ENCODE results near the gene CILP. TPM values are rescaled to one million over a fixed set of nuclear protein-coding genes. Genes with fewer than 3 reads are reported as not detected.
A peak's percentile ranks its signal among the peaks of the same experiment; 100 is the strongest.

Gene CILP
- total and polyA plus RNA-seq, 2 of the 13 experiments (the other 11 are each of a cell fraction or from before 2014, with no cell fraction given) = 0.03 TPM; not detected in 1

DNA sequence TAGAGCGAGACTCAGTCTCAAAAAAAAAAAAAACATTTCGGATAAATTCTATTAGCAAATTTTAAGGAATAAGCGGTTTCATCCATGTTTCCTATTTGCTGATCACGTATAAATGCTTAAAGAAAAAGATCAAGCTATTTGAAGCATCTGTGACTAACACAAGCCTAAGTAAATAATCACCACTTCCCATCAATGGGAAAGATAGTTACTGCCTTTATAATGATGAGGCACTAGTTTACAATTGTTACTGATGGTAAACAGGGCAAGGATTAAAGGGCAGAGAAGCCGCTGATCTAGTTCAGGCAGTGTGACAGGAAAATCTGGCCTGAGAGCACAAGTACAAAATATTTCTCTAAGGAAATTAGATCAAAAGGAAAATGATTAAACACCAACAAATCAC, 39.8 kb downstream of the CILP start (continued):
- TF ChIP-seq, protein P1, sequence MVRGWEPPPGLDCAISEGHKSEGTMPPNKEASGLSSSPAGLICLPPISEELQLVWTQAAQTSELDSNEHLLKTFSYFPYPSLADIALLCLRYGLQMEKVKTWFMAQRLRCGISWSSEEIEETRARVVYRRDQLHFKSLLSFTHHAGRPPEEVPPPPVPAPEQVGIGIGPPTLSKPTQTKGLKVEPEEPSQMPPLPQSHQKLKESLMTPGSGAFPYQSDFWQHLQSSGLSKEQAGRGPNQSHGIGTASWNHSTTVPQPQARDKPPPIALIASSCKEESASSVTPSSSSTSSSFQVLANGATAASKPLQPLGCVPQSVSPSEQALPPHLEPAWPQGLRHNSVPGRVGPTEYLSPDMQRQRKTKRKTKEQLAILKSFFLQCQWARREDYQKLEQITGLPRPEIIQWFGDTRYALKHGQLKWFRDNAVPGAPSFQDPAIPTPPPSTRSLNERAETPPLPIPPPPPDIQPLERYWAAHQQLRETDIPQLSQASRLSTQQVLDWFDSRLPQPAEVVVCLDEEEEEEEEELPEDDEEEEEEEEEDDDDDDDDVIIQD (CRISPR knock-in tag; IDR thresholded peaks at IDR 0.05; ENCODE audit: low read depth) = peak; percentile 42; the same call in 1 of the 2 replicates
- TF ChIP-seq HIC2 (CRISPR knock-in tag; IDR thresholded peaks at IDR 0.05; ENCODE audit: low read depth) = no peak
- TF ChIP-seq HHEX (CRISPR knock-in tag; IDR thresholded peaks at IDR 0.05) = 0 out of 2 replicates have a peak, but pooled peaks have one; percentile 31
- no peak for TF ChIP-seq MATR3 (CRISPR knock-in tag; IDR thresholded peaks at IDR 0.05)
- no peak for TF ChIP-seq DBP (CRISPR knock-in tag; IDR thresholded peaks at IDR 0.05; ENCODE audit: not compliant biosample characterization)
- peak; percentile 59 for TF ChIP-seq RARA (CRISPR knock-in tag; IDR thresholded peaks at IDR 0.05)
- peak; percentile 76 for TF ChIP-seq MAFF (IDR thresholded peaks at IDR 0.05; ENCODE audit: low read depth, low read length)
- peak; percentile 44; the same call in 1 of the 2 replicates for TF ChIP-seq NFIC (IDR thresholded peaks at IDR 0.05; ENCODE audit: low read length)
- TF ChIP-seq TBX3 (IDR thresholded peaks at IDR 0.05; ENCODE audit: borderline replicate concordance) = peak; percentile 52; the same call in 1 of the 2 replicates
- TF ChIP-seq RXRB (CRISPR knock-in tag; IDR thresholded peaks at IDR 0.05; ENCODE audit: borderline replicate concordance) = peak; percentile 60; the same call in 1 of the 2 replicates
- TF ChIP-seq SRSF4 (IDR thresholded peaks at IDR 0.05; ENCODE audit: low read depth, low read length, poor library complexity, severe bottlenecking) = no peak
- TF ChIP-seq LRRFIP1 (CRISPR knock-in tag; conservative IDR thresholded peaks at IDR 0.05) = no peak
- 0 out of 2 replicates have a peak, but pooled peaks have one; percentile 42 for TF ChIP-seq ZNF12 (CRISPR knock-in tag; IDR thresholded peaks at IDR 0.05)
- no peak for TF ChIP-seq ZMAT5 (CRISPR knock-in tag; IDR thresholded peaks at IDR 0.05; ENCODE audit: borderline replicate concordance, low read depth)
- TF ChIP-seq GATAD2A (CRISPR knock-in tag; IDR thresholded peaks at IDR 0.05) = peak; percentile 83
- 0 out of 2 replicates have a peak, but pooled peaks have one; percentile 44 for TF ChIP-seq GATAD1 (CRISPR knock-in tag; IDR thresholded peaks at IDR 0.05)
- TF ChIP-seq, protein P2, sequence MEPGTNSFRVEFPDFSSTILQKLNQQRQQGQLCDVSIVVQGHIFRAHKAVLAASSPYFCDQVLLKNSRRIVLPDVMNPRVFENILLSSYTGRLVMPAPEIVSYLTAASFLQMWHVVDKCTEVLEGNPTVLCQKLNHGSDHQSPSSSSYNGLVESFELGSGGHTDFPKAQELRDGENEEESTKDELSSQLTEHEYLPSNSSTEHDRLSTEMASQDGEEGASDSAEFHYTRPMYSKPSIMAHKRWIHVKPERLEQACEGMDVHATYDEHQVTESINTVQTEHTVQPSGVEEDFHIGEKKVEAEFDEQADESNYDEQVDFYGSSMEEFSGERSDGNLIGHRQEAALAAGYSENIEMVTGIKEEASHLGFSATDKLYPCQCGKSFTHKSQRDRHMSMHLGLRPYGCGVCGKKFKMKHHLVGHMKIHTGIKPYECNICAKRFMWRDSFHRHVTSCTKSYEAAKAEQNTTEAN (CRISPR knock-in tag; conservative IDR thresholded peaks at IDR 0.05) = peak; percentile 81; the same call in 1 of the 2 replicates
- no peak for TF ChIP-seq ZBTB46 (CRISPR knock-in tag; IDR thresholded peaks at IDR 0.05; ENCODE audit: borderline replicate concordance)
- TF ChIP-seq ZNF777 (CRISPR knock-in tag; IDR thresholded peaks at IDR 0.05) = no peak
